ENCODE results near the gene FAM219B.

GRCh38 chr15:74951006-74951405 lies 44.4 kb upstream of the FAM219B start:
- TF ChIP-seq CTCF (IDR thresholded peaks at IDR 0.05) (no peak), EZH2 (IDR thresholded peaks at IDR 0.05; ENCODE audit: borderline replicate concordance, insufficient read depth, low read depth, low read length, poor library complexity, severe bottlenecking) (no peak)

All from B cell (primary cell).